ENCODE results near the gene MAP3K13. TPM values are rescaled to one million over a fixed set of nuclear protein-coding genes. Genes with fewer than 3 reads are reported as not detected.
A peak's percentile ranks its signal among the peaks of the same experiment; 100 is the strongest.
"Not testable (repeated sequence)": the region's sequence is repeated elsewhere in the genome, so short reads cannot be mapped to it uniquely, and the experiment has no call there.

Gene MAP3K13
- polyA plus RNA-seq, 3 donors, result 45.8 to 68.2 (median 47.5) TPM

DNA sequence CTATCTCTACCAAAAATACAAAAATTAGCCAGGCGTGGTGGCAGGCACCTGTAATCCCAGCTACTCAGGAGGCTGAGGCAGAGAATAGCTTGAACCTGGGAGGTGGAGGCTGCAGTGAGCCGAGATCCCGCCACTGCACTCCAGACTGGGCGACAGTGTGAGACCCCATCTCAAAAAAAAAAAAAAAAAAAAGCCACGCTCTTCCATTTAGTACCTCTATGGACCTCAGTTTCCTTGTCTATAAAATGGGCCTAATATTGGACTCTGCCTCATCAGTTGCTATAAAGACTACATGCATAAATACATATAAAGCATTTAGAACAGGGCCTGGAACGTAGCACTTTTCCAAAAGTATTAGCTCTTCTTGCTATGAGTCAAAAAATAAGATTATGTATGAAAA is 112.0 kb downstream of the MAP3K13 start:
- DNase-seq (ENCODE audit: extremely low read depth in 1 of 11, low read depth in 9 of 11, low spot score in 4 of 11), result not testable (repeated sequence)

DNA sequence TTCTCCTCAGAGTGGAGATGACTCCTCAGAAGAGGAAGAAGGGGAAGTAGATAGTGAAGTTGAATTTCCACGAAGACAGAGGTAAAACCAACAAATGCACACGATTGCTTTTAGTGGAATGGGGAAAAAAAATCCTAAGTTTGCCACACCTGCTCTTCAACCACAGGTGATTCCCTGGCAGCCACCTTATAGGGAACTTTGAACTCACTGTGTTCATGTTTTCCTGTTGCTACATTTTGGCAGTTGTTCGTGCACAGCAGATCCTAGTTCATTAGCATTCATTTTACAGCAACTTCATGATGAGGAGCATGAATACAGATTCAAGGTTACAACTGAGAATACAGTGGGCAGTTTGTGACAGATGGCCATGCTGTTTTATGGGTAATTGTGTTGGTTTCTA is 114.4 kb downstream of the MAP3K13 start:
- no peak for DNase-seq (ENCODE audit: extremely low read depth in 1 of 11, low read depth in 9 of 11, low spot score in 4 of 11)

DNA sequence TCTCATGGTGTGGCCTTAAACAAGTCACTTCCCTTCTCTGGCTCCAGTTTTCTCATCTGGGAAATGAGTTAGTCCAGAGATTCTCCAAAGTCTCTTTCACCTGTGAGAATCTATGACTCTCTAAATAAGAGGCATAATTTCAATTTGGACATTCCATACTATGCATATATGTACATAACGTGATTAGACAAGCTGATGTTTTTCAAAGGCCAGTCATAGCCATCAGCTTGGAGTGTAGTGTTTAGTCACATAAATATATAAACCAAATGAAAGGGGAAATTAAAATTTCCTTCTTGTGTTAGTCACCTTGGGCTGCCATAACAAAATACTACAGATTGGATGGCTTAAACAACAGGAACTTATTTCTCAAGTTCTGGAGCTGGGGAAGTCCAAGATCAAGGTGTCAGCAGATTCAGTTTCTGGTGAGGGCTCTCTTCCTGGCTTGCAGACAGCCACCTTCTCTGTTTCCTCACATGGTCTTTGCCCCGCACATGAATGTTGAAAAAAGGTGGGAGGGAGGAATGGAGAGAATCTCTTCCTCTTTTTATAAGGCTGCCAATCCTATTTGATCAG is 116.5 kb downstream of the MAP3K13 start:
- DNase-seq (ENCODE audit: extremely low read depth in 1 of 11, low read depth in 9 of 11, low spot score in 4 of 11), result no peak

DNA sequence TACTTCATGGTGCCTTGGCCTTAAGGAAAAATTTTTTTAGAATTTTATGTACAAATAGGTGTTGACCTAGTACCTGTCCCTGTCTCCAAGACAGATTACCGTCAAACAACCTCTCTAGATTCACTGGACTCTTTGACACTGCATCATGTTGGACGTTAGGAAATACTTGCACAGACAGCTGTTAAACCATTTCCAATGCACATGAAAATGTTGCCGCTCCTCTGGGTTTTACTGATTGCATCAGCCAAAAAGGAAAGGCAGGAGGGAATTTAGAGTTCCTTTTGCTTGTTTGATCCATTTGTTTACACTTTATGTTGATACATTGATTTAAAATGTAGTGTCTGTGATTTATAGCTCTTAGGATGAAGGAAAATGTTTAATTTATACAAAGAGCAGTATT is 121.4 kb downstream of the MAP3K13 start:
- DNase-seq (ENCODE audit: extremely low read depth in 1 of 11, low read depth in 9 of 11, low spot score in 4 of 11), result no peak

DNA sequence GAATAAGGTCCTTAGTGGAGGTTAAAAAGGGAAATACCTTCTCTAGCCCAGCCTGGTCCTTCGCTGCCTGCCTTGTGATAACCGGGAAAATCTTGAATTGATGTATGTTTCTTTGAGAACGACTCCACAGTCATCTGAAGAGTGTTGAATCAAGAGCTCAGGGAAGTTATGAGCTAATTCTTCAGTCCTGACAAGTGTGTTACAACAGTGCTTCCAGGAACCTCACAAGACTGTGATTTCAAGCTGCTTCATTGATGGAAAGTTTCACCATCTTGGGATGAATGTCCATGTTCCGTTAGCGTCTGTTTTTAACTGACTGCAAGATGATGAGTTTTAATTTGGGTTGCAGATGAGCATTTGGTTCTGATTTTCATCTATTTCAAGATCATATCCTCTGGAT is 123.5 kb downstream of the MAP3K13 start:
- no peak for DNase-seq (ENCODE audit: extremely low read depth in 1 of 11, low read depth in 9 of 11, low spot score in 4 of 11)

DNA sequence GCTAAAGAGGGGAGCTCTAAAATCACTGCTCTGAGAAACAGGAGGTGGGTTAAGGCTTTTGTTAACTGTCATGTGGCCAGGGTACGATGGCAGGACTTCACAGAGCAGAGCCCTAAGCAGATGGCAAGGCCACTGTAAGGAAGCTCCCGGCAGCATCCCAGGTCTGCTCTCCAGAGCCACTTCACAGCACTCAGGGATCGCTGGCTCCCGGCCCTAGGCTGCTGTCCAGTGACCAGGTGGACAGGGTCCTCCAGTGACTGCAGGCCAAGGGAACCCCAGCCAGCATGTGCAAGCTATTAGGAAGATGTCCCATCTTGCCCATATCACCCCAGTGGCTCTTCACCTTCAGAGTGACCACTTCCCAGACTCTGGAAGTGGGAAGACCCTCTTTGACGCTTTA is 125.5 kb downstream of the MAP3K13 start:
- DNase-seq (ENCODE audit: extremely low read depth in 1 of 11, low read depth in 9 of 11, low spot score in 4 of 11), result no peak

DNA sequence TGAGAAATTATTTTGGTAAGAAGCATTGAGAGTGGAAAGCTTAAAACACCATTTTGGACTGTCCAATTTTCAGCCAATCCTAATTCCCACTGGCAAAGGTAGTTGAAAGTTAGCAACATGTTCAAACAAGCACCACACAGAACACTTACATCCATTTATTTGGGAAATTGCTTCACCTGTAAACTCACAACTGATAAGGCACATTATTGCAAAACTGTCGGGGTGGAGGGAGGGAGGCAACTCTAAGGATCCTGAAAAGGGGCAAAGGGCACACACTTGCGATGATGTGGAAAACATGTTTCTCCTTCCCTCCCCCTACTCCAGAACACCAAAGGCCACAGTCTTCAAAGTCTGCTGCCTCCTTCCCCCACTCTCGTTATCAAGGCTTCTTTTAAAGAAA is 126.5 kb downstream of the MAP3K13 start:
- DNase-seq (ENCODE audit: extremely low read depth in 1 of 11, low read depth in 9 of 11, low spot score in 4 of 11), result no peak

DNA sequence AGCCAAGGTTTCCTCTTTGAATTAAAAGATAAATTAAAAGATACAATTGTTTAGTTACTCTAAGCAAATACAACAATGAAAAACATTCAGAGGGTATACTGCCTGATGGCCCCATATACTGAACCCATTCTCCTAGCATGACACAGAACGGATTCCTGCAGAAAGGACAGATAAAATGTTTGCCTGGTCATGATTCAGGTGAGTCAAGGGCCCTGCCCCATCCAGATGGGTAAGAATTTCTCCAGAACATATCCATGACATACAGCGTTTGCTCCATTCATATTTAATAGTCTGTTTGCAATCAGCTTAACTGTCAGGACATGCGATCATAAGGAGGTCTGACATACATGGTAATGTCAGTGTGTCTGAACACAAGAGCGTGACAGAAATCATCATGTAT is 127.3 kb downstream of the MAP3K13 start:
- DNase-seq (ENCODE audit: extremely low read depth in 1 of 11, low read depth in 9 of 11, low spot score in 4 of 11), result no peak

DNA sequence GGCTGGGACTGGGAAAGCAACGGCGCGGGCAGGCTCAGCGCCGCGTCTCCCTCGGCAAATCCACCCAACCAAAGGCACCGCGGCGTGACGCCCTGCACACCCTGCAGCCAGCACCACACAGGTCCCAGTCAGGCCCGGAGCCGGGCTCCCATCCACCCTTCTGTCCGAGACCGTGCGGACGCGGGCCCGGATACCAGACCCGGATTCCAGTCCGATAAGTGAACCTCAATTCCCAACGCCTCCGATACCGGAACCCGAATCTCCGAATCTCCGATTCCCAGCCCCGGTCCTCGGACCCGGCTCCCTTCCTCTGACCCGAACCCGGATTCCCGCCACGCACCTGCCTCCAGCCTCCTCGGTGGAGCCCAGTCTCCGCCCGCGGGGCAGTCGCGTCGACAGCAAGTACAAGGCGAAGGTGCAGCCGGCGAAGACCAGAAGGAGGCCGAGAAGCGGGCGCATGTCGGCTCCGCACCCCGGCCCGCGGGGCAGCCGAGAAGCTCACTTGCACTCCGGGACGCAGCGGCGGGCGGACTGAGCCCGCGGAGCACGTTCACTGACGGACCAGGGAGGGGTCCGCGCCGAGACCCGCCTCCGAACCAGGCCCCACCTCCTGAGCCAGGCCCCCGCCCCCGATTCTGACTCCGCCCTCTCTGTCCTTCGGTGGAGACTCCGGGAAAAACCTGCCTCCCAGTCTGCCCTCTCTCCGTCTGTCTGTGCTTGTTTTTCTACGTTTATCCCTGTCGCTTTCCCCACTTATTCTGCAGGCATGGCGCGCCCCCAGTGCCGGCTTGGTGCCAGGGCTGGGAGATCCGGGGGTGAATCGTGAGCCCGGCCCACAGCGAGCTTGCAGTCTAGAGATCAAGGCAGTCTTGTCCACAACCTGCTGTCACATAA is 135.8 kb downstream of the MAP3K13 start, which contains the start of gene TMEM41A:
Gene TMEM41A, minus strand, starts transcription at position 533 of the 894 bp plus-strand sequence. Its CDS starts 74 bp downstream, at position 459.
- peak; percentile 75 to 90 (median 84) for DNase-seq (ENCODE audit: extremely low read depth in 1 of 11, low read depth in 9 of 11, low spot score in 4 of 11)

DNA sequence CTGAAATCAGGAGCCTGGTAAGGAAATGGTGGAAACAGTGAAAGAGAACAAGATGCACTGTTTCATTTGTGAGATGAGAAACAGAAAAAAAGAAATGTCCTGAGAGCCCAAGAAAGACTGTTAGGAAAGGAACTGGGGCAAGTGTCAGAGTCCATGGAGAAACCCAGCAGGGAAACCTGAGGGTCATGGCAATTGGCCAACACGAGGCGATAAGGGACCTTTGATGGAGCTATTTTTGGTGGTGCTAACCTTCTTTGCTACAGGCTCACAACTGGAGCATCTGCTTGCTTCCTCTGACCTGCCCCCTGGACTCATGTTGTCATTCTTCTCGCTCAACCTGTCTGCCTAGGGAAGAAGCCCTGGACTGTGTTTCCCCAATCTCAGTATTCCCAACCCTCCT is 140.1 kb downstream of the MAP3K13 start:
- no peak for DNase-seq (ENCODE audit: extremely low read depth in 1 of 11, low read depth in 9 of 11, low spot score in 4 of 11)

DNA sequence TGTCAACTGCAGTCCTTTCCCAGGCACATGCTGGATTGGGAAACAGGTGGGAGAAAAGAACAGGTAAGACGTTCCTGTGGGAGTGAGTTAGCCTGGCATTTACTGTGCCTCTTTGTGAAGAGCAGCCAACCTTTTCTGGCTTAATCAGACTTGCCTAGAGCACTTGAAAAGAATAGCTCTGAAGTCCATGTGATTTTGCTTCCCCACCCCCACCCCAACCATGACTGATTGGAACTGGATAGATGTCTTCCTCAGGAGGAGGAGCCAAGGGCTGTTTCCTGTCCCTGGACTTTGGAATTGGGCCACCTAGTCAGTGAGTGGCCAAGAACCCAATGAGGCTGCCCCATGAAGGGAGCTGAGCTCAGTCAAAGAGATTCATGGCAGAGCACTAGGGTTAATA is 140.6 kb downstream of the MAP3K13 start:
- DNase-seq (ENCODE audit: extremely low read depth in 1 of 11, low read depth in 9 of 11, low spot score in 4 of 11), result no peak

DNA sequence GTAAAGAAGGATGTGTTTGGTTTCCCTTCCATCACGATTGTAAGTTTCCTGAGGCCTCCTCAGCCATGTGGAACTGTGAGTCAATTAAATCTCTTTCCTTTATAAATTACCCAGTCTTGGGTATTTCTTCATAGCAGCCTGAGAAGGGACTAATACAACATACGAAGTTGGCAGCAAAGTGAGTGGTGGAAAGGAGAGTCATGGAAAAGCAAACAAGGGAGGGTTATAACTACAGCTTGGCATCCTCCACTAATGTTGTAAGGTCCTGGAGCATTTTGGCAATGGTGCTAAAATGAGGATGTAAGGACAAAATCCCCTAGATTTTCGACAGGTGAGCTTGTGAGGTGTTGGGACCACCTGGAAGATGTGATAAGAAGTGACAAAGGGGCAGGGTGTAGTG is 141.7 kb downstream of the MAP3K13 start:
- no peak for DNase-seq (ENCODE audit: extremely low read depth in 1 of 11, low read depth in 9 of 11, low spot score in 4 of 11)

DNA sequence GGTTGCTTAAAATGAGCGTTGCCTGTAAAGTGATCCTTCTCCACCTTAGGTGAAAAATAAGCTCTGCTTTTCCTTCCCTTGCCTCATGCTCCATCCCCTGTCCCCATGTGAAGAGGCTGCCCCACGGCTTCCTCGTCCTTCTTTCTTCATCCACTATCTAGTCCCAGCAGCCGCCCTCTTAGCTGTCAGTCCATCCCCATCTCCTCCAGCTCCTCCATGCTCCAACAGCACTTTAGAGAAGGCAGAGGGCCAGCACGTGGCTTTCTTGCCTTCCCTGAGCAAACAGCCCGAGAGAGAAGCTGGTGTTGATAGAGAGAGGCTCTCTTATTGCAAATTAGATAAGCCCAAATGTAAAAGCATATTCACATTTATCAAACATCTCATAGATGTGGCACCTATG is 144.9 kb downstream of the MAP3K13 start:
- no peak for DNase-seq (ENCODE audit: extremely low read depth in 1 of 11, low read depth in 9 of 11, low spot score in 4 of 11)

DNA sequence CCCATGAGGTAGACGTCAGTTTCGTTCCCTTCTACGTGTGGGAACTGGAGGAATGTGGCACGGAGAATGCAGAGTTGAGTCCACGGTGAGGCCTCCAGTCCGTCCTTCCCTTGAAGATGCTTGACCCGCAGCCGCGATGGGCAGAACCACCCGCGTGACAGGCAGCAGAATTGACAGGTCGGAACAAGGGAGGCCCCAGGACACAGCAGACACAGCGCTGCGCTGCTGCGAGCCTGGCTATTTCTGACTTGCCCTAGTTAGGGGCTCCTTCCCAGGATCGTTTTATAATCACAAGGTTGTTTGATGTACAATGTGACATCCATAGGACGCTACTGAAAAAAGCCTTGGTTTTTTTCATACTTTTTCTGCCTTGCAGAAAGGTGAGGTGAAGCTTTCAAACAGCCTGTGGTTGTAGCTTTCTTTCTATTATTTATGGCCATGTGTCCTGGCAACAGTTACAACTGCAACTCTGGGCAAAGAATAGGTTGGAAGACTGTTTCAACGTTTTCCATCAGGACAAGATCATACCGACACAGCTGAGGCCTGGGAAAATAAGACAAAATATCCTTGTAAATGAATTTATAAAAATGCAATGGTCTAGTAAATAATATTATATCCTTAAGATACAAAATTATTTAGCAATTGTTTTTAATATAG is 145.5 kb downstream of the MAP3K13 start:
- no peak for DNase-seq (ENCODE audit: extremely low read depth in 1 of 11, low read depth in 9 of 11, low spot score in 4 of 11)

DNA sequence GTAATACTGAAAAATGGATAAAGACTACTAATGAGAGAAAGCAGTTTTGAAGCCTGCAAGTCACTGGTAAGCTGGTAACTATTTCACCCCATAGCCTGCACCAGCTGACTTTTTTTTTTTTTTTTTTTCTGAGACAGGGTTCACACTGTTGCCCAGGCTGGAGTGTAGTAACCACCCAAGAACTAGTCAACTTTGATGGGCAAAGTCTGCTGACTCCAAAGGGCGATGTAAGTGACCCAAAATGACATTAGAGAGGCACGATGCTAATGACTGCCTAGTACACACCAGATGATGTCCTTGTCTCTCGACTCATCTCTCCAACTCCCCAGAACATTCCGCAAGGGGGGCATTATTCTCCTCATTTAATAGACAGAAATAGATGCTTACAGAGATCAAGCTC is 148.8 kb downstream of the MAP3K13 start:
- DNase-seq (ENCODE audit: extremely low read depth in 1 of 11, low read depth in 9 of 11, low spot score in 4 of 11), result peak in 1 of 11 donors; percentile 18

DNA sequence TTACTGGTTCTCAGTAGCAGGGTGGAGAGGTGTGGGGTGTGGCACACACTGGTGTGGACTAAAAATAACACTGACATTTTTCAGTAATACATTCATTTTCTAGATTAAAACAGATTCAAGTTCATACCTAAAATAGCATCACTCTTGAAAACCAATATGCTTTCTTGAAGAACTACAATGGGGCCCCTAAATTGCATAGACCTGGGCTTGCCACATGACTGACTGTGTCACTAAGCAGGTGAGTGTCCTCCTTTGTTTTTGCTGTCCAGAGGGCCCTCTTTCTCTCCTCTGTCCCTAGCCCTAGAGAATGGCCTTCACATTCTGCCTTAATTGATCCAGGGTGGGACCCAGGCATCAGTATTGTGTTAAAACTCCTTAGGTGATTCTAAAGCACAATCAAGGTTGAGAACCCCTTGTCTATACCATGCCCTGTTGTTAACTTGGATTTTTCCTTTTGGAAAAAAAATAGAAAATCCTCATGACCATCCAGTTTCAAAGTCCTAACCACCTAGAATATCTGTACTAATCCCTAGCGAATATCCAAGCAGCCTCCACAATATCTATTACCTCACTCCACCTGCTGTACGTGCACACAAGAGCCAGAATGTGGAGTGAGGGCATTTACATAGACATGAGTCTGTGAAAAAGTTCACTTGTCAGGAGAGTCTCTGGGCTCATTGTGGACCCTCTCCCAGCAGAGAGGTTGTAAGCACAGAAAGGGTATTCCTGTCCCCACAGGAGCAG is 154.6 kb downstream of the MAP3K13 start:
- no peak for DNase-seq (ENCODE audit: extremely low read depth in 1 of 11, low read depth in 9 of 11, low spot score in 4 of 11)

DNA sequence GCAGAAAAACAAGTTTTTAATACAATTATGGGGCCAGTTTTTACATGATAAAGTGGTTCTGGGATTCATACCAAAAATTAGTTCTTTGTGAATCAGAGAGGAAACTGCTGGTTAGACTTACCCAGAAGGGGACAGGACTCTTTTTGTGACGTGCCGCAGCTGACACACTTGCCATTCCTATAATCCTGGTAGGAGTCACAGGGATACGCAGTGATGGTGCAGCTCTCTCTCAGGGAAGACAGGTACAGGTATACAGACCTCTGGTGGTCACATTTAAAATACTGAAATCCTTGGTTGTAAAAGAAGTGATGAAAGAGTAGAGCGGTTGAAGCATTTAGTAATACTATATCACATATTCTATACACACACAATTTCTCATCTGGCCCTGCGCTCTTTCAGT is 156.1 kb downstream of the MAP3K13 start:
- no peak for DNase-seq (ENCODE audit: extremely low read depth in 1 of 11, low read depth in 9 of 11, low spot score in 4 of 11)

DNA sequence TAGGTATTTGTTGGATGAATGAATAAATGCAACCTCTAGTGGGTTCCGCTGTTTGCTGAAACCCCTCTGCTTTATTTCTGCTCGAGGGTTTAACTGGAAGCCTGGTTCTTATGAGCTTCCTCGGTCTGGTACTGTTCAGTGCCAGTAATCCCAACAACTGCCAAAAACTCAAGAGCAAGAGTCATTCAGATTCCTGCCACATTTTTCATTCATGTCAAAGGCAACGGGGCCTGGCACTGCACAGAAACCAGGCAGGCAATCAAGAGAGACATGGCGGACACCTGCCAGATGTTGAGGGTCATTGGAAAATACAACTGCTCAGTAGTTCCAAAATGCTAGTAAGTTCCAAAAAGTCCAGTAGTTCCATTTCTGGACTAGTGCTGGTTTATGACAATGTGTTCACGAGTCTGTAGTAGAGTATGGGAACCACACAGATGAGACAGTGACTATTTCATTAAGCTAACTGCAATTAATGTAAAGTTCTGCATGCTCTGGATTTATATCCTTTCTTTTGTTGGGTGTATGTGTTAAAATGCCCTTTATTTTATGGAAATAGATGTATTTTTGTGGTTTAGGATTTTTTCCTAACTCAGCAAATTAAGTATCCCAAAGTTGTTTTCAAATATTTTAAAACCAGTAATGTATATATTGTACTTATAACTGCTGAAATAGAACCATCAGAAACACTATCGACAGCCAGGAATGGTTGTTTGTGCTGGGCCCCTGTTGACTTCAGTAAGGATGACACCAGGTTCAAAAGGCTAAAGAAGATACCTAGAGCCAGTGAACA is 158.6 kb downstream of the MAP3K13 start:
- DNase-seq (ENCODE audit: extremely low read depth in 1 of 11, low read depth in 9 of 11, low spot score in 4 of 11), result no peak

Data from renal cortex interstitium (tissue), 11 donors.